PC-9 (cell line): ENCODE data around the gene GABPB1. TPM values are rescaled to one million over a fixed set of nuclear protein-coding genes. Genes with fewer than 3 reads are reported as not detected.

Source experiments
- BruUV-seq: library from RNA; stranded (reverse); fragments of 400-500 nt; replicated peaks from 2 replicates; lab custom pipeline; 2021; lab: Mats Ljungman, UMichigan
- CTCF ChIA-PET: fragments of 300-600 bp; sonication (Branson Sonifier 250); formaldehyde crosslinking; loops from one replicate; lab custom pipeline; 2022; ENCODE audit warnings: antibody characterized with exemption; lab: Charles Lee
- POLR2A ChIA-PET: fragments of 300-600 bp; sonication (Branson Sonifier 250); formaldehyde crosslinking; loops from one replicate; lab custom pipeline; 2022; ENCODE audit warnings: antibody characterized with exemption; ENCODE audit not compliant: unreplicated experiment; lab: Charles Lee
- DNase-seq, 2 experiments: peaks; one replicate each; pipeline versions ENCODE4 v3.0.0 to v3.0.0-alpha.2; 2015 to 2022; ENCODE audit warnings: mixed read lengths in 1 of 2
- H2AFZ ChIP-seq: fragments of 200-600 bp; sonication (generic); 2 replicates; pipeline ENCODE4 v1.8.1; 2017; ENCODE audit warnings: antibody characterized with exemption
- H3F3A ChIP-seq: fragments of 200-600 bp; sonication (generic); 2 replicates; pipeline ENCODE4 v1.8.1; 2017; ENCODE audit warnings: antibody characterized with exemption, mild to moderate bottlenecking, low read depth; ENCODE audit not compliant: insufficient read depth
- H3K27ac ChIP-seq: fragments of 200-600 bp; sonication (generic); 2 replicates; pipeline ENCODE4 v1.6.1; 2016; ENCODE audit warnings: mixed run types
- H3K27me3 ChIP-seq: fragments of 200-600 bp; sonication (generic); 2 replicates; pipeline ENCODE4 v1.6.1; 2016; ENCODE audit warnings: low read depth, mixed run types; ENCODE audit not compliant: insufficient read depth
- H3K36me3 ChIP-seq: fragments of 200-600 bp; sonication (generic); 2 replicates; pipeline ENCODE4 v1.6.1; 2016; ENCODE audit warnings: low read depth, mixed run types
- H3K4me1 ChIP-seq: fragments of 200-600 bp; sonication (generic); replicated peaks from 2 replicates; pipeline ENCODE4 v1.6.1; 2016; ENCODE audit warnings: mixed run types; ENCODE audit not compliant: insufficient read depth
- H3K4me2 ChIP-seq: fragments of 200-600 bp; sonication (generic); 2 replicates; pipeline ENCODE4 v1.6.1; 2017; ENCODE audit warnings: mixed run types
- H3K4me3 ChIP-seq: fragments of 200-600 bp; sonication (generic); 2 replicates; pipeline ENCODE4 v1.6.1; 2016; ENCODE audit warnings: mixed run types
- H3K79me2 ChIP-seq: fragments of 200-600 bp; sonication (generic); 2 replicates; pipeline ENCODE4 v1.6.1; 2017; ENCODE audit warnings: low read depth, mixed run types
- H3K9me2 ChIP-seq: fragments of 200-600 bp; sonication (generic); 2 replicates; pipeline ENCODE4 v1.8.1; 2017; ENCODE audit warnings: mild to moderate bottlenecking; ENCODE audit not compliant: insufficient read depth
- H3K9me3 ChIP-seq: fragments of 200-600 bp; sonication (generic); 2 replicates; pipeline ENCODE4 v1.8.1; 2016; ENCODE audit warnings: low read depth; ENCODE audit not compliant: insufficient read depth
- H4K20me1 ChIP-seq: fragments of 200-600 bp; sonication (generic); 2 replicates; pipeline ENCODE4 v1.8.1; 2017; ENCODE audit not compliant: insufficient read depth
- EZH2 ChIP-seq: fragments of 200-600 bp; sonication (generic); IDR thresholded peaks from 2 replicates; pipeline ENCODE4 v1.8.0; 2017; ENCODE audit warnings: antibody characterized with exemption, low read depth
- intact Hi-C: fragments of 100-400 bp; cut with micrococcal nuclease; formaldehyde crosslinking; loops from one replicate; pipeline ENCODE4 v1.10.0; 2022; ENCODE audit not compliant: unreplicated experiment
- total RNA-seq: library from RNA; stranded (reverse); gene quantifications from 2 replicates; pipeline ENCODE4 v1.2.3, GENCODE V29; 2021
- TF ChIP-seq, protein P1 (sequence below): fragments of 200-600 bp; sonication (generic); conservative IDR thresholded peaks from 2 replicates; pipeline ENCODE4 v1.6.1; 2017; ENCODE audit warnings: mixed run types, antibody characterized with exemption, mild to moderate bottlenecking, moderate library complexity

The GABPB1 gene
- total RNA-seq, 1 experiment from 2014 or later: 21.7 TPM

- H3K9me2 ChIP-seq: no peaks in the 10 kb centered on the region
- no peaks in the 10 kb centered on the region for H3K9me3 ChIP-seq
- H3K79me2 ChIP-seq: peaks cover 55% of the 10 kb centered on the region
- DNase-seq: no peak
- no peaks in the 10 kb centered on the region for H4K20me1 ChIP-seq
- no peaks in the 10 kb centered on the region for H3K4me1 ChIP-seq
- H3F3A ChIP-seq: no peaks in the 10 kb centered on the region
- H3K36me3 ChIP-seq: no peaks in the 10 kb centered on the region
- H3K27ac ChIP-seq: no peak overlapping the region
- CTCF ChIA-PET: no interaction called here
- no TSS peak for BruUV-seq
- intact Hi-C loops: no loop called here
- no peak overlapping the region for H3K4me2 ChIP-seq
- H3K27me3 ChIP-seq: no peaks in the 10 kb centered on the region
- POLR2A ChIA-PET: no interaction called here
- no peak overlapping the region for H3K4me3 ChIP-seq
- H2AFZ ChIP-seq: no peak overlapping the region
- no peak for TF ChIP-seq EZH2
Observed at GRCh38 chr15:50345298-50345697, 9.7 kb downstream of the GABPB1 start.

- Histone ChIP-seq H3K9me2 (no peaks in the 10 kb centered on the region), H3K27ac (no peak overlapping the region), H3K36me3 (no peaks in the 10 kb centered on the region), H3F3A (no peaks in the 10 kb centered on the region), H3K9me3 (no peaks in the 10 kb centered on the region), H3K79me2 (peaks cover 43% of the 10 kb centered on the region), H4K20me1 (no peaks in the 10 kb centered on the region), H3K4me1 (no peaks in the 10 kb centered on the region), H2AFZ (no peak overlapping the region), H3K27me3 (no peaks in the 10 kb centered on the region), H3K4me3 (no peak overlapping the region), H3K4me2 (no peak overlapping the region)
- intact Hi-C loops: no loop called here
- ChIA-PET CTCF (no interaction called here), POLR2A (no interaction called here)
- DNase-seq: no peak
- BruUV-seq: no TSS peak
- TF ChIP-seq, protein P1, sequence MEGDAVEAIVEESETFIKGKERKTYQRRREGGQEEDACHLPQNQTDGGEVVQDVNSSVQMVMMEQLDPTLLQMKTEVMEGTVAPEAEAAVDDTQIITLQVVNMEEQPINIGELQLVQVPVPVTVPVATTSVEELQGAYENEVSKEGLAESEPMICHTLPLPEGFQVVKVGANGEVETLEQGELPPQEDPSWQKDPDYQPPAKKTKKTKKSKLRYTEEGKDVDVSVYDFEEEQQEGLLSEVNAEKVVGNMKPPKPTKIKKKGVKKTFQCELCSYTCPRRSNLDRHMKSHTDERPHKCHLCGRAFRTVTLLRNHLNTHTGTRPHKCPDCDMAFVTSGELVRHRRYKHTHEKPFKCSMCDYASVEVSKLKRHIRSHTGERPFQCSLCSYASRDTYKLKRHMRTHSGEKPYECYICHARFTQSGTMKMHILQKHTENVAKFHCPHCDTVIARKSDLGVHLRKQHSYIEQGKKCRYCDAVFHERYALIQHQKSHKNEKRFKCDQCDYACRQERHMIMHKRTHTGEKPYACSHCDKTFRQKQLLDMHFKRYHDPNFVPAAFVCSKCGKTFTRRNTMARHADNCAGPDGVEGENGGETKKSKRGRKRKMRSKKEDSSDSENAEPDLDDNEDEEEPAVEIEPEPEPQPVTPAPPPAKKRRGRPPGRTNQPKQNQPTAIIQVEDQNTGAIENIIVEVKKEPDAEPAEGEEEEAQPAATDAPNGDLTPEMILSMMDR: no peak
- TF ChIP-seq EZH2: no peak
Observed at GRCh38 chr15:50344006-50344464, 11.0 kb downstream of the GABPB1 start.

GRCh38 chr15:50341616-50342136 is 13.3 kb downstream of the GABPB1 start:
- H3K36me3 ChIP-seq: no peaks in the 10 kb centered on the region
- no peak overlapping the region for H3K4me3 ChIP-seq
- peaks cover 22% of the 10 kb centered on the region for H3K79me2 ChIP-seq
- H3F3A ChIP-seq: no peaks in the 10 kb centered on the region
- intact Hi-C loops: no loop called here
- H3K9me3 ChIP-seq: no peaks in the 10 kb centered on the region
- H4K20me1 ChIP-seq: no peaks in the 10 kb centered on the region
- H3K4me1 ChIP-seq: no peaks in the 10 kb centered on the region
- H2AFZ ChIP-seq: no peak overlapping the region
- TF ChIP-seq, protein P1: no peak
- TF ChIP-seq EZH2: no peak
- CTCF ChIA-PET: no interaction called here
- POLR2A ChIA-PET: no interaction called here
- H3K9me2 ChIP-seq: no peaks in the 10 kb centered on the region
- no peaks in the 10 kb centered on the region for H3K27me3 ChIP-seq
- DNase-seq: no peak
- BruUV-seq: no TSS peak
- no peak overlapping the region for H3K27ac ChIP-seq
- no peak overlapping the region for H3K4me2 ChIP-seq

DNA sequence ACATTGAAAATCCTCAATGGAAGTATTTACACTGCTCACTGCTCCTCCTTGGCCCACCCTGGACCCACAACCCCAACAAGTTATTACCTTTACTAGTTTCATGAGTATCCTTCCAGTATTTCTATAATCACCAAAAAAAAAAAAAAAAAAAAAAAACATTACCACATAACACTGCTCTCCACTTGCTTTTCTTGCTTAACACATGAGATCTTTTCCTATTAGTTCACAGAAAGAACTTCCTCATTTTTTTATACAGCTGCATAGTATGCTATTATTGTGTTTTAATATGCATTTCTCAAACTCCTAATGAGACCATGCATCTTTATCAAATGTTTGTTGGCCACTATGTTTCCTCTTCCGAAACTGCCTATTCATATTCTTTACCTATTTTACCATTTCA is 14.6 kb downstream of the GABPB1 start:
- Histone ChIP-seq H3K9me3 (no peaks in the 10 kb centered on the region), H3K4me3 (no peak overlapping the region), H3K4me1 (no peaks in the 10 kb centered on the region), H3K27me3 (no peaks in the 10 kb centered on the region), H3K79me2 (peaks cover 18% of the 10 kb centered on the region), H3K4me2 (no peak overlapping the region), H3K36me3 (no peaks in the 10 kb centered on the region), H4K20me1 (no peaks in the 10 kb centered on the region), H3K9me2 (no peaks in the 10 kb centered on the region), H3K27ac (no peak overlapping the region), H2AFZ (no peak overlapping the region), H3F3A (no peaks in the 10 kb centered on the region)
- no peak for TF ChIP-seq EZH2
- TF ChIP-seq, protein P1: no peak
- no peak for DNase-seq
- intact Hi-C loops: no loop called here
- ChIA-PET CTCF (interaction anchor here (0.7 kb wide), 1 partner anchor 29 kb away, joined by 7 read pairs; no protein-coding TSS in a partner anchor), POLR2A (interaction anchor here (0.6 to 1.0 kb wide), 2 partner anchors 15 to 84 kb away, joined by 4 to 5 read pairs; partner anchors contain the start of genes GABPB1 and USP8)
- no TSS peak for BruUV-seq
